Femur (tissue), 1 donor: ENCODE results near the gene LENEP.

Source experiments
- DNase-seq: peaks from one replicate; pipeline ENCODE4 v3.0.0-alpha.2; 2017

The LENEP gene

GRCh38 chr1:154993572-154994268, at the start of gene LENEP:
Gene LENEP (plus strand): TSS chr1:154993586. CDS start chr1:154993608, 22 bp downstream.
- DNase-seq = no peak

GRCh38 chr1:154943649-154944400, 49.6 kb upstream of the LENEP start:
- DNase-seq = no peak

GRCh38 chr1:154944401-154945159, 48.8 kb upstream of the LENEP start:
- DNase-seq = no peak

GRCh38 chr1:154945160-154945961, 48.0 kb upstream of the LENEP start:
- DNase-seq = no peak

GRCh38 chr1:154945962-154946850, 47.2 kb upstream of the LENEP start:
- no peak for DNase-seq

GRCh38 chr1:154948079-154948478, 45.3 kb upstream of the LENEP start:
- no peak for DNase-seq

GRCh38 chr1:154951901-154952657, 41.3 kb upstream of the LENEP start:
- DNase-seq = no peak

GRCh38 chr1:154952664-154953063, 40.7 kb upstream of the LENEP start:
- DNase-seq = no peak

GRCh38 chr1:154953611-154954038, 39.8 kb upstream of the LENEP start:
- DNase-seq = no peak

GRCh38 chr1:154954541-154954940, 38.8 kb upstream of the LENEP start:
- no peak for DNase-seq

- peak; percentile 80 for DNase-seq
Observed at GRCh38 chr1:154955039-154955717, 38.2 kb upstream of the LENEP start.

GRCh38 chr1:154955718-154956543, 37.5 kb upstream of the LENEP start, which contains the start of gene PBXIP1:
Gene PBXIP1 (minus strand): TSS chr1:154956099. CDS start chr1:154953721, 2,378 bp downstream.
- peak; percentile 95 for DNase-seq

GRCh38 chr1:154956544-154956941, 36.8 kb upstream of the LENEP start:
- peak; percentile 72 for DNase-seq

GRCh38 chr1:154957091-154957657, 36.2 kb upstream of the LENEP start:
- no peak for DNase-seq

GRCh38 chr1:154958036-154958435, 35.4 kb upstream of the LENEP start:
- DNase-seq = no peak

GRCh38 chr1:154958681-154959425, 34.5 kb upstream of the LENEP start:
- no peak for DNase-seq

- DNase-seq = no peak
Observed at GRCh38 chr1:154959426-154959780, 34.0 kb upstream of the LENEP start.
